Fibroblast of lung (primary cell): ENCODE data around the gene ERBB4.

Experiments
- EZH2 ChIP-seq: IDR thresholded peaks from 2 replicates; pipeline ENCODE4 v1.5.1; 2012; ENCODE audit warnings: low read length, control low read depth, mild to moderate bottlenecking; ENCODE audit errors: missing control alignments
- TF ChIP-seq, protein P1 (sequence below), 2 donors: IDR thresholded peaks in 1 of 2; conservative IDR thresholded peaks in 1 of 2; 1 replicate in 1 of 2; 2 replicates in 1 of 2; pipeline ENCODE4 v1.5.1; 2011 to 2012; ENCODE audit warnings: low read length in 2 of 2, control low read depth in 1 of 2, inconsistent platforms in 1 of 2, low read depth in 1 of 2, mild to moderate bottlenecking in 1 of 2

DNA sequence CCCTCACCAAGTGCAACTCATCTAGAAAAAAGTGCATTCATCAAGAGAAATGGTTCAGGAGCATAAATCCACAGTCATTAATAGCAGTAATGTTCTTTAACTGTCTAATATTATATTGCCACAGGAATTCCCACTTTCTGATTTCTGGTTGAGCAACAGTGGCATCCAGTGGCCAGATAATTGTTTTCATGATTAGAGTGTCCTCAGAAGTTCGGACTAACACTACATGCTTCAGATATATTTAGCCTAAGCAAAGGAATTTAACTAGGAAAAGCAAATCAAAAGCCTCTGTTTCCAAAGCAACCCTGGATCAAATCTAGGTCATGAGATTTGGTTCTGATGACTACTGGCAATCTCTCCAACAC, 9.8 kb upstream of the ERBB4 start:
- no peak for TF ChIP-seq EZH2
- TF ChIP-seq, protein P1, sequence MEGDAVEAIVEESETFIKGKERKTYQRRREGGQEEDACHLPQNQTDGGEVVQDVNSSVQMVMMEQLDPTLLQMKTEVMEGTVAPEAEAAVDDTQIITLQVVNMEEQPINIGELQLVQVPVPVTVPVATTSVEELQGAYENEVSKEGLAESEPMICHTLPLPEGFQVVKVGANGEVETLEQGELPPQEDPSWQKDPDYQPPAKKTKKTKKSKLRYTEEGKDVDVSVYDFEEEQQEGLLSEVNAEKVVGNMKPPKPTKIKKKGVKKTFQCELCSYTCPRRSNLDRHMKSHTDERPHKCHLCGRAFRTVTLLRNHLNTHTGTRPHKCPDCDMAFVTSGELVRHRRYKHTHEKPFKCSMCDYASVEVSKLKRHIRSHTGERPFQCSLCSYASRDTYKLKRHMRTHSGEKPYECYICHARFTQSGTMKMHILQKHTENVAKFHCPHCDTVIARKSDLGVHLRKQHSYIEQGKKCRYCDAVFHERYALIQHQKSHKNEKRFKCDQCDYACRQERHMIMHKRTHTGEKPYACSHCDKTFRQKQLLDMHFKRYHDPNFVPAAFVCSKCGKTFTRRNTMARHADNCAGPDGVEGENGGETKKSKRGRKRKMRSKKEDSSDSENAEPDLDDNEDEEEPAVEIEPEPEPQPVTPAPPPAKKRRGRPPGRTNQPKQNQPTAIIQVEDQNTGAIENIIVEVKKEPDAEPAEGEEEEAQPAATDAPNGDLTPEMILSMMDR (conservative IDR thresholded peaks at IDR 0.05 in 1 of 2, IDR thresholded peaks at IDR 0.05 in 1 of 2; ENCODE audit: low read depth in 1 of 2, low read length in 2 of 2) = peak; percentile 46 to 50
